Hippocampal formation (tissue), 2 donors: ENCODE results near the gene KRT74.

Experiments
- DNase-seq, 2 donors: peaks; one replicate each; lab custom pipeline; 2025; lab: John Stamatoyannopoulos, UW

The KRT74 gene

DNA sequence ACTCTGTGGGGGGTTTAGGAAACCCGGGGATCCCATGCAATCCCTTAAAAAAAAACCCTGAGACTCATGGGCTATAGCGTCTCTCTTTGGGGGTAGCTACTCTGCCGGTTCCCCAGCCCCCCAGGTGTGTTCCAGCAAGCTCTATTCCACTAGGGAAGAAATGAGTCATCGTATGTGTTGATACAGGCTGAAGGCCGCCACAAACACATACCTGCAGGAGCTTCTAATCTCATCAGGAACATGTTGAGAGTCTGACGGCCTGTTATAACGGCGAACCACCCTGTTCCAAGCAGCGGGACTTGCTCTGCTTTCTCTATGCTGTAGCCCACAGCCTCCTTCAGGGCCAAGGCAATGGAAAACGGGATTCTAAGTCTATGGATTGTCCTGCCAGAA, 52.5 kb downstream of the KRT74 start:
- DNase-seq, result no peak

DNA sequence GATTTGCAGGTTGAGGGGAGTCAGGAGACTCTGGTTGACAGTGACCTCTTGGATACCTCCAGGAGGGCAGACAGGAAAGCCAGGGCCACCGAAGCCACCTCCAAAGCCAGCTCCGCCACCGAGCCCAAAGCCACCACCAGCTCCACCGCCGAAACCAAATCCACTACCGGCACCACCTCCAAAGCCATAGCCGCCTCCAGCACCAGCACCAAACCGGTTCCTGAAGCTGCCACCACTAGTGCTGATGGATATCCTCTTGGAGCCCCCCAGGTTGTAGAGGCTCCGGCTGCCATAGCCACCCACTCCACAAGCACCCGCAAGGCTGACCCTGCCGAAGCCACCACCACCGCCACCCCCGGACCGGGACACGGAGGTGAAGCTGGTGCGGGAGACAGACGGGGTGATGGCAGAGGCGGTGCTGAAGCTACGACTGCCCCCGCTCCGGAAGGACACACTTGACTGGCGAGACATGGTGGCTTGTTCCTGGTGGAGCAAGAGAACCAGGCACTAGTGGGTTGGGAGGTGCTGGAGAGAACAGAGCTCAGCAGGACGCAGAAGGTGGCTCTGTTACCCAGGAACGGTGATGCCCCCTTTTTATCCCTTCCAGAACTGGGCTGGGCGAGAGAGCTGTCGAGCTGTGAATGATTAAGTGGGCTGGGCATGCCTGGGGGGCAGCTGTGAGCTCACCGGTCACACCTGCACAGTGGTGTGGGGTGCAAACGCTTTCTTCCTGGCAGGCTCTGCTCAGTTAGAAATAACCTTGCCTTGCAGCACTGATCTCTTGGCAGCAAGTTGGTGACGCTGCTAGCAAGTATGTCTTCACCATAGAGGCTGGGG, 53.6 kb downstream of the KRT74 start, which contains the start of gene KRT5:
Gene KRT5, minus strand, starts transcription at position 569 of the 837 bp plus-strand sequence. Its CDS starts 98 bp downstream, at position 471.
- no peak for DNase-seq

- no peak for DNase-seq
Measured at GRCh38 chr12:52519387-52519703, 54.3 kb downstream of the KRT74 start.

GRCh38 chr12:52518574-52519386, 54.9 kb downstream of the KRT74 start:
- DNase-seq, result no peak

- DNase-seq, result no peak
Measured at GRCh38 chr12:52517888-52518287, 55.8 kb downstream of the KRT74 start.

GRCh38 chr12:52517005-52517835, 56.4 kb downstream of the KRT74 start:
- no peak for DNase-seq

GRCh38 chr12:52515927-52516831, 57.5 kb downstream of the KRT74 start:
- no peak for DNase-seq
